Measurements from ENCODE around the gene OR2J2.
"Not testable (repeated sequence)": the region's sequence is repeated elsewhere in the genome, so short reads cannot be mapped to it uniquely, and the experiment has no call there.

OR2J2 gene

DNA sequence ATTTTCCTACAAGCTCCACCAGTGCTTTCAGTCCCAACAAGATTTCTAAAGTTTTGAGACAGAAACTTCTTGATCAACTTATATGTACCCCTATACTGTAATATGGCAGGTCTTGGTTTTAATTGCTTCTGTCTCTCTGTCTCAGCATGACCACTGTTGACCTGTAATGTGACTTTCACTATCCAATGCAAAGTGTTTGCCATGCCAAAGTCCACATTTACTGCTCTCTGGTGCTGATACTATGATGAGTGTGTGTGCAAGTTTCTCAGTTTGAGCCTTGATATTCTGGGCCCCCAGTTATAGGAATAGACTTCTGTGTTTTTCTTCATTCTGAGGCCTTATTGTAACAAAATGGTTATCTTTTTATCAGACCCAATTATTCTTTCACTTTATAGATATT lies 45.8 kb downstream of the OR2J2 start:
- H3K27ac ChIP-seq = no peak overlapping the region
- H3K4me3 ChIP-seq (ENCODE audit: low read depth in 1 of 2, low read length in 1 of 2) = no peak overlapping the region
- H3K4me1 ChIP-seq (ENCODE audit: control insufficient read depth in 1 of 2, insufficient read depth in 1 of 2, low read depth in 1 of 2, low read length in 1 of 2) = no peaks in the 10 kb centered on the region
- H3K27me3 ChIP-seq = no peaks in the 10 kb centered on the region
- no peaks in the 10 kb centered on the region for H3K9me3 ChIP-seq
- TF ChIP-seq, protein P1, sequence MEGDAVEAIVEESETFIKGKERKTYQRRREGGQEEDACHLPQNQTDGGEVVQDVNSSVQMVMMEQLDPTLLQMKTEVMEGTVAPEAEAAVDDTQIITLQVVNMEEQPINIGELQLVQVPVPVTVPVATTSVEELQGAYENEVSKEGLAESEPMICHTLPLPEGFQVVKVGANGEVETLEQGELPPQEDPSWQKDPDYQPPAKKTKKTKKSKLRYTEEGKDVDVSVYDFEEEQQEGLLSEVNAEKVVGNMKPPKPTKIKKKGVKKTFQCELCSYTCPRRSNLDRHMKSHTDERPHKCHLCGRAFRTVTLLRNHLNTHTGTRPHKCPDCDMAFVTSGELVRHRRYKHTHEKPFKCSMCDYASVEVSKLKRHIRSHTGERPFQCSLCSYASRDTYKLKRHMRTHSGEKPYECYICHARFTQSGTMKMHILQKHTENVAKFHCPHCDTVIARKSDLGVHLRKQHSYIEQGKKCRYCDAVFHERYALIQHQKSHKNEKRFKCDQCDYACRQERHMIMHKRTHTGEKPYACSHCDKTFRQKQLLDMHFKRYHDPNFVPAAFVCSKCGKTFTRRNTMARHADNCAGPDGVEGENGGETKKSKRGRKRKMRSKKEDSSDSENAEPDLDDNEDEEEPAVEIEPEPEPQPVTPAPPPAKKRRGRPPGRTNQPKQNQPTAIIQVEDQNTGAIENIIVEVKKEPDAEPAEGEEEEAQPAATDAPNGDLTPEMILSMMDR (IDR thresholded peaks at IDR 0.05) = no peak
- H3K36me3 ChIP-seq = no peaks in the 10 kb centered on the region

DNA sequence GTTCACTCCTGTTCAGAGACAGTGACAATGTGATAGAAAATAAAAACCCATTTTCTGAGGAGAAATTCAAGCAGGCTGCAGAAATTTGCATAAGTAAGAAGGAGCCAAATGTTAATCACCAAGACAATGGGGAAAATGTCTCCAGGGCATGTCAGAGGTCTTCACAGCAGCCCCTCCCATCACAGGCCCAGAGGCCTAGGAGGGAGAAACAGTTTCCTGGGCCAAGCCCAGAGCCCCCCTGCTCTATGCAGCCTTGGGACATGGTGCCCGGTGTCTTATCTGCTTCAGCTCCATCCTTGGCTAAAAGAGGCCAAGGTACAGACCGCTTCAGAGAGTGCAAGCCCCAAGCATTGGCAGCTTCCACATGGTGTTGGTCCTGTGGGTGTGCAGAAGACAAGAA lies 46.5 kb downstream of the OR2J2 start:
- not testable (repeated sequence) for H3K36me3 ChIP-seq; H3K9me3 ChIP-seq; H3K4me1 ChIP-seq (ENCODE audit: control insufficient read depth in 1 of 2, insufficient read depth in 1 of 2, low read depth in 1 of 2, low read length in 1 of 2); H3K4me3 ChIP-seq (ENCODE audit: low read depth in 1 of 2, low read length in 1 of 2); H3K27ac ChIP-seq; H3K27me3 ChIP-seq

DNA sequence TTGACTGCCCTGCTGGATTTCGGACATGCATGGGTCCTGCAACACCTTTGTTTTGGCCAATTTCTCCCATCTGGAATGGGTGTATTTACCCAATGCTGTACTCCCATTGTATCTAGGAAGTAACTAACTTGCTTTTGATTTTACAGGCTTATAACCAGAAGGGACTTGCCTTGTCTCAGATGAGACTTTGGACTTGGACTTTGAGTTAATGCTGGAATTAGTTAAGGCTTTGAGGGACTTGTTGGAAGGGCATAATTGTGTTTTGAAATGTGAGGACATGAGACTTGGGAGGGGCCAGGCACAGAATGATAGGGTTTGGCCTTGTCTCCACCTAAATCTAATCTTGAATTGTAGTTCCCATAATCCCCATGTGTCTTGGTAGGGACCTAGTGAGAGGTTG lies 47.3 kb downstream of the OR2J2 start:
- H3K36me3 ChIP-seq; H3K9me3 ChIP-seq; H3K4me1 ChIP-seq (ENCODE audit: control insufficient read depth in 1 of 2, insufficient read depth in 1 of 2, low read depth in 1 of 2, low read length in 1 of 2); H3K27me3 ChIP-seq; H3K4me3 ChIP-seq (ENCODE audit: low read depth in 1 of 2, low read length in 1 of 2); H3K27ac ChIP-seq: not testable (repeated sequence)
